BJ (cell line): ENCODE results near the gene FAM50B. TPM values are rescaled to one million over a fixed set of nuclear protein-coding genes. Genes with fewer than 3 reads are reported as not detected.

Experiments used
- CTCF ChIA-PET: fragments of 350-600 bp; formaldehyde crosslinking; extraction: SDS; loops from one replicate; lab custom pipeline; 2021; ENCODE audit warnings: antibody characterized with exemption, inconsistent platforms; lab: Yijun Ruan, JAX
- POLR2A ChIA-PET: fragments of 300-600 bp; sonication (Branson Sonifier 250); formaldehyde crosslinking; extraction: SDS; loops from one replicate; lab custom pipeline; 2021; ENCODE audit warnings: antibody characterized with exemption; lab: Charles Lee
- DNase-seq: peaks from one replicate; pipeline ENCODE4 v3.0.0-alpha.2; 2011; ENCODE audit warnings: low read depth
- H3K27me3 ChIP-seq: 2 replicates; pipeline ENCODE4 v1.6.0; 2011; ENCODE audit warnings: low read length; ENCODE audit not compliant: control insufficient read depth, insufficient read depth
- H3K36me3 ChIP-seq: 2 replicates; pipeline ENCODE4 v1.5.1; 2011; ENCODE audit warnings: low read length; ENCODE audit not compliant: control insufficient read depth, insufficient read depth
- H3K4me3 ChIP-seq: 2 replicates; pipeline ENCODE4 v1.5.1; 2011; ENCODE audit warnings: low read depth, mild to moderate bottlenecking, control low read depth, low read length
- polyA plus RNA-seq: library from polyadenylated mRNA; depleted of rRNA; stranded (reverse); fragments of >200 nt; gene quantifications from 2 replicates; pipeline ENCODE4 v1.2.3, GENCODE V29; 2011
- TF ChIP-seq, protein P1 (sequence below): IDR thresholded peaks from 2 replicates; pipeline ENCODE4 v1.5.1; 2011; ENCODE audit warnings: low read depth, mild to moderate bottlenecking, control low read depth, inconsistent platforms, low read length, moderate library complexity; ENCODE audit not compliant: insufficient read depth

FAM50B gene
- polyA plus RNA-seq, 1 experiment, result 9.9 TPM

DNA sequence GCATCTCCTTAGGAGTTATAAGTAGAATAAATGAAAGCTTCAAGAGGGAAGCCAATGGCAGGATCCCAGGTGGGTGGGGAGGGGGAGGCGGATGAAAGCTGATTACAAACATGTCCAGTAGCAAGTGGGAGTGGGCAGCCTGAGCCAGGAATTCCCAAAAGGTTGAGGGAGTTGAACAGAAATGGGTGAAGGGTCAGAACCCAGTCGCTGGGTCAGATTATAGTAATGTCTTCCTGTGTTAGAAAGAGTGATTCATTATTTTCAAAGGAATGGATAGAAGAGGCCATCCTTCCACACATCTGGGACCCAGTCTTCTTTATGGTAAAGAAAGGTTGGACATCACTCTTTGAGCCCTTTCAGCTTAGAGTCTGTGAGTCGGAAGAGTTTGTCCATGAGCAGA is 41.0 kb upstream of the FAM50B start:
- POLR2A ChIA-PET, result interaction anchor here (0.6 kb wide), 1 partner anchor 18 kb away, joined by 3 read pairs; no protein-coding TSS in a partner anchor

GRCh38 chr6:3808759-3809514 is 40.2 kb upstream of the FAM50B start:
- ChIA-PET CTCF (interaction anchor here (0.6 to 1.7 kb wide), 5 partner anchors 9 to 169 kb away, joined by 3 to 6 read pairs (median 3); no protein-coding TSS in a partner anchor), POLR2A (interaction anchor here (0.6 kb wide), 1 partner anchor 17 kb away, joined by 3 read pairs; no protein-coding TSS in a partner anchor)
- TF ChIP-seq, protein P1, sequence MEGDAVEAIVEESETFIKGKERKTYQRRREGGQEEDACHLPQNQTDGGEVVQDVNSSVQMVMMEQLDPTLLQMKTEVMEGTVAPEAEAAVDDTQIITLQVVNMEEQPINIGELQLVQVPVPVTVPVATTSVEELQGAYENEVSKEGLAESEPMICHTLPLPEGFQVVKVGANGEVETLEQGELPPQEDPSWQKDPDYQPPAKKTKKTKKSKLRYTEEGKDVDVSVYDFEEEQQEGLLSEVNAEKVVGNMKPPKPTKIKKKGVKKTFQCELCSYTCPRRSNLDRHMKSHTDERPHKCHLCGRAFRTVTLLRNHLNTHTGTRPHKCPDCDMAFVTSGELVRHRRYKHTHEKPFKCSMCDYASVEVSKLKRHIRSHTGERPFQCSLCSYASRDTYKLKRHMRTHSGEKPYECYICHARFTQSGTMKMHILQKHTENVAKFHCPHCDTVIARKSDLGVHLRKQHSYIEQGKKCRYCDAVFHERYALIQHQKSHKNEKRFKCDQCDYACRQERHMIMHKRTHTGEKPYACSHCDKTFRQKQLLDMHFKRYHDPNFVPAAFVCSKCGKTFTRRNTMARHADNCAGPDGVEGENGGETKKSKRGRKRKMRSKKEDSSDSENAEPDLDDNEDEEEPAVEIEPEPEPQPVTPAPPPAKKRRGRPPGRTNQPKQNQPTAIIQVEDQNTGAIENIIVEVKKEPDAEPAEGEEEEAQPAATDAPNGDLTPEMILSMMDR, result 0 out of 2 replicates have a peak, but pooled peaks have one; percentile 30
- peak; percentile 69 for DNase-seq
- Histone ChIP-seq H3K27me3 (no peaks in the 10 kb centered on the region), H3K4me3 (no peak overlapping the region), H3K36me3 (no peaks in the 10 kb centered on the region)

More for the DNA sequence above, 41.0 kb upstream of the FAM50B start:
- no peak for DNase-seq
- CTCF ChIA-PET, result interaction anchor here (1.1 to 1.7 kb wide), 3 partner anchors 10 to 170 kb away, joined by 3 to 6 read pairs (median 4); no protein-coding TSS in a partner anchor
- Histone ChIP-seq H3K4me3 (no peak overlapping the region), H3K36me3 (no peaks in the 10 kb centered on the region), H3K27me3 (no peaks in the 10 kb centered on the region)
- TF ChIP-seq, protein P1, result no peak

GRCh38 chr6:3809515-3809891 is 39.7 kb upstream of the FAM50B start:
- Histone ChIP-seq H3K36me3 (no peaks in the 10 kb centered on the region), H3K27me3 (no peaks in the 10 kb centered on the region), H3K4me3 (no peak overlapping the region)
- no peak for DNase-seq
- TF ChIP-seq, protein P1, result no peak
- ChIA-PET CTCF (interaction anchor here (1.2 to 1.7 kb wide), 2 partner anchors 50 to 61 kb away, joined by 3 to 6 read pairs; no protein-coding TSS in a partner anchor), POLR2A (no interaction called here)

GRCh38 chr6:3809982-3810381 is 39.2 kb upstream of the FAM50B start:
- no peaks in the 10 kb centered on the region for H3K27me3 ChIP-seq
- no peak for DNase-seq
- ChIA-PET POLR2A (no interaction called here), CTCF (interaction anchor here (0.8 to 1.2 kb wide), 3 partner anchors 14 to 50 kb away, joined by 3 to 5 read pairs (median 3); no protein-coding TSS in a partner anchor)
- H3K36me3 ChIP-seq, result no peaks in the 10 kb centered on the region
- H3K4me3 ChIP-seq, result no peak overlapping the region
- TF ChIP-seq, protein P1, result no peak

DNA sequence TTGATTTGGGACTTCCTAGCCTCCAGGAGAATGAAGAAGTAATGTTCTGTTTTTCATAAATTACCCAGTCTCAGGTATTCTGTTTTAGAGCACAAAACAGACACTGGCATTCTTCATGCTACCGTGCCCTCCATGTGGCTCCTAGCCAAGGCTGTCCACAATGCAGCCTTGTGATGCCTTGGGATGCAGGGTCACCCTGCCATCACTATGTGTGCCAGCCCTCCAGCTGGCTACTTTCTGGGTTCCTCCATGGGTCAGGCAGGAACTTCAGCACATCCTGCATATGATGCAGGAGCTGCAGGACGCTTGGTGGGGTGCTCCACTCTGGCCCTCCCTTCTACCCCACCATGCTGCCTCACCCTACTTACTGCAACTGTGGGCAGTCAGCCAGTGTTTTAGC is 38.0 kb upstream of the FAM50B start:
- Histone ChIP-seq H3K4me3 (no peak overlapping the region), H3K27me3 (no peaks in the 10 kb centered on the region), H3K36me3 (no peaks in the 10 kb centered on the region)
- CTCF ChIA-PET, result interaction anchor here (0.7 to 1.2 kb wide), 2 partner anchors 11 to 13 kb away, joined by 3 to 5 read pairs; no protein-coding TSS in a partner anchor
- POLR2A ChIA-PET, result no interaction called here
- DNase-seq, result no peak
- TF ChIP-seq, protein P1, result no peak
